Mucosa of rectum (tissue), 2 donors: ENCODE results near the gene RASAL2.
A peak's percentile ranks its signal among the peaks of the same experiment; 100 is the strongest.

Experiments used
- H3K27ac ChIP-seq, 2 donors: one replicate each; pipeline ENCODE4 v1.7.0; 2013; ENCODE audit warnings: inconsistent platforms in 2 of 2, low read depth in 2 of 2, low read length in 2 of 2
- H3K27me3 ChIP-seq, 2 donors: one replicate each; pipeline ENCODE4 v1.7.0; 2013; ENCODE audit warnings: low read length in 2 of 2; ENCODE audit not compliant: control insufficient read depth in 2 of 2, insufficient read depth in 2 of 2
- H3K36me3 ChIP-seq, 2 donors: one replicate each; pipeline ENCODE4 v1.7.0; 2013; ENCODE audit warnings: low read length in 2 of 2; ENCODE audit not compliant: control insufficient read depth in 2 of 2, insufficient read depth in 2 of 2
- H3K4me1 ChIP-seq, 2 donors: one replicate each; pipeline ENCODE4 v1.7.0; 2013; ENCODE audit warnings: low read length in 2 of 2, mild to moderate bottlenecking in 1 of 2; ENCODE audit not compliant: control insufficient read depth in 2 of 2, insufficient read depth in 2 of 2
- H3K4me3 ChIP-seq, 2 donors: one replicate each; pipeline ENCODE4 v1.7.0; 2013; ENCODE audit warnings: low read length in 2 of 2
- H3K9ac ChIP-seq, 2 donors: one replicate each; pipeline ENCODE4 v1.7.0; 2013; ENCODE audit warnings: low read length in 2 of 2, low read depth in 1 of 2, mild to moderate bottlenecking in 1 of 2
- H3K9me3 ChIP-seq, 2 donors: one replicate each; pipeline ENCODE4 v1.7.0; 2013; ENCODE audit warnings: low read length in 2 of 2; ENCODE audit not compliant: control insufficient read depth in 2 of 2
- donor health status: healthy.
- donor health status: Normal muscosa, but diverticular disease.

Gene RASAL2

DNA sequence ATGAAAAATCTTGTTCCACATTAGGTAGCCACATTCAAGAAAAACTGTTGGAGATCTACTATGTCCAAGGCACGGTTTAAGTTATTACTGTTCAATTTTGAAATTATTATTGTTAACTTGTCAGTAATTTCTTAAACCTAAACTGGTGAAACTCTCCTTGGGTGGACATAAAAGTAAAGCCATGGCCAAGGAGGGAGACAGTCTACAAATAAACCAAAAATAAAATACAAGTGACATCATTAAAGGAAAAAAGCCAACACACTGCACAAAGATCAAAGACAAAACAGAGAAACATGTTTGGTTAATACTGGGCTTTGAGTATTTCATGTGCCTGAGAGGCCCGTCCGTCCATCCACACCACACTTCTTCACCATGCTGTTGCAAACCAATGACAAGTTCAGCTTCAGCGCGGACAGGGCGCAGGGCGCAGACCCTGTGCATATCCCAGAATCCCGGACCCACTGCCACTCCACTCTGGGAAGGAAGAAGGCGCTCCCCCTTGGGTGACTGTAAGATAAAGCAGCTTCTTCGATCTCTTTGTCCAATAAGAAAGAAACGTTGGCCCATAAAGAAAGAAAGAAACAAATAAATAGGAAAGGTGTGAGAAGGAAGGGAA is 918 bp upstream of the RASAL2 start:
- Histone ChIP-seq H3K4me3 (peak overlapping the region; percentile 71 to 93), H3K27ac (peak overlapping the region; percentile 89 to 90), H3K4me1 (peaks cover 5 to 11% of the 10 kb centered on the region in 2 donors), H3K9ac (peak overlapping the region; percentile 43 to 54), H3K36me3 (no peaks in the 10 kb centered on the region), H3K9me3 (no peaks in the 10 kb centered on the region), H3K27me3 (no peaks in the 10 kb centered on the region)

GRCh38 chr1:178093494-178093950 is 382 bp upstream of the RASAL2 start:
- peaks cover 5 to 11% of the 10 kb centered on the region in 2 donors for H3K4me1 ChIP-seq
- H3K9ac ChIP-seq, result peak overlapping the region; percentile 43 to 68

GRCh38 chr1:178094739-178095645 is 1.1 kb downstream of the RASAL2 start:
- Histone ChIP-seq H3K4me1 (peaks cover 5 to 11% of the 10 kb centered on the region in 2 donors), H3K27me3 (no peaks in the 10 kb centered on the region)

More at GRCh38 chr1:178093494-178093950, 382 bp upstream of the RASAL2 start:
- Histone ChIP-seq H3K9me3 (no peaks in the 10 kb centered on the region), H3K27ac (peak overlapping the region; percentile 89 to 90), H3K4me3 (peak overlapping the region; percentile 71 to 93), H3K36me3 (no peaks in the 10 kb centered on the region), H3K27me3 (no peaks in the 10 kb centered on the region)

DNA sequence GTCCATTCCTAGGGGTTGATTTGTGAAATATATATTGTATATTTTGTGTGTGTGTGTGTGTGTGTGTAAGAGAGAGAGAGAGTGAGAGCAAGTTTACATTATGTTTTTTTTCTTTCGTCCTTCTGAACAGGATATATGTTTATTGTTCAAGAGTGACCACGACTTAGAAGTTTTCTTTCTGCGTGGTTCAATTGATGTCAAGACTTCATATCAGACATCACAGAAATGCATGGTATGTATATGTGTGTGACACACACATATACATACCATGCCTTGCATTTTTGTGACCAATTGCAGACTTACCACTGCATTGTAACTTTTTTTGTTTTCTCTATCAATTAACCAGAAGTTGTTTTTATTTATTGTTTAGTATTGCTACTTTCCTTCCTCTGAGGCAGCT is 2.5 kb downstream of the RASAL2 start:
- Histone ChIP-seq H3K4me1 (peaks cover 5 to 11% of the 10 kb centered on the region in 2 donors), H3K36me3 (no peaks in the 10 kb centered on the region), H3K27ac (no peak overlapping the region), H3K27me3 (no peaks in the 10 kb centered on the region), H3K9me3 (no peaks in the 10 kb centered on the region), H3K4me3 (peak overlapping the region in 1 of 2 donors; percentile 10), H3K9ac (no peak overlapping the region)

More at GRCh38 chr1:178094739-178095645, 1.1 kb downstream of the RASAL2 start:
- Histone ChIP-seq H3K27ac (peak overlapping the region; percentile 89 to 90), H3K4me3 (peak overlapping the region; percentile 71 to 93), H3K9ac (peak overlapping the region; percentile 66 to 68), H3K9me3 (no peaks in the 10 kb centered on the region), H3K36me3 (no peaks in the 10 kb centered on the region)

DNA sequence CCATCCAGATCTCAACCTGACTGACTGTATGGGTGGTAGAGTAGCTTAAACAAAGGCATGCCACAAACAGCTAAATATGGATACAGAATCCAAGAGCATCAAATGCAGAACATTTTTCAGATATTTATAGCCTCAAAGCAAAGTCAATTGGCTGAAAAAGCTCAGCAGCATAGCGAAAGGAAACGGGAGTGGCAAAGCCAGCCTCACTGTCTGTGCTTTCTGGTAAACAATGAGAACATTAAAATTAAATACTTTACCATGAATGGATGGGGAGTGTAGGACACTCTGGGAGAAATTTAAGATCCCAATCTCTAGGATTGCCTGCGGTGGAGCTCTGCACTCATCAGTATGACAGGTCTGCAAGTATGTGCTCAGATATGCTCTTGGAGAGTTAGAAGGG is 4.4 kb downstream of the RASAL2 start:
- no peaks in the 10 kb centered on the region for H3K27me3 ChIP-seq
- no peak overlapping the region for H3K4me3 ChIP-seq
- no peak overlapping the region for H3K27ac ChIP-seq
- H3K4me1 ChIP-seq, result peaks cover 5 to 11% of the 10 kb centered on the region in 2 donors
- no peaks in the 10 kb centered on the region for H3K9me3 ChIP-seq
- H3K9ac ChIP-seq, result no peak overlapping the region
- H3K36me3 ChIP-seq, result no peaks in the 10 kb centered on the region

DNA sequence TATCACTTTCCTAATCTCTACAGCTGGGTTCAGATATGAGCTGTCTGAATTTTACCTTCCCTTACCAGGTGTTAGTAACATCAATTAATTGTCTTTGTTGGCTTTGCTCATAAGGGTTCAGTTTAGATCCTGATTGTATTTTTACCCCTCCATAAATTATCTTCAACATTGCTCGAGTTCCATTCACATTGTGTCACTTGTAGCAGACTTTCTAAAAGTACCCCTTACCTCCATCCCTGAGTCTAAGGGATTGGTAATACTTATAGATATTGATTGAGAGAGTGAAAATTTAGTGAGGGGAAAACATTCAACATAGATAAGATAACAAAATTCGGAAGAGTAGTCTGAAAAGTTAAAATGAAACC is 7.3 kb downstream of the RASAL2 start:
- Histone ChIP-seq H3K27me3 (no peaks in the 10 kb centered on the region), H3K36me3 (no peaks in the 10 kb centered on the region), H3K4me1 (no peaks in the 10 kb centered on the region), H3K9ac (no peak overlapping the region), H3K27ac (no peak overlapping the region), H3K4me3 (no peak overlapping the region), H3K9me3 (no peaks in the 10 kb centered on the region)

- Histone ChIP-seq H3K4me1 (no peaks in the 10 kb centered on the region), H3K9ac (no peak overlapping the region), H3K27ac (no peak overlapping the region), H3K27me3 (no peaks in the 10 kb centered on the region), H3K9me3 (no peaks in the 10 kb centered on the region), H3K36me3 (no peaks in the 10 kb centered on the region), H3K4me3 (no peak overlapping the region)
These were observed 7.8 kb downstream of the RASAL2 start for GRCh38 chr1:178101654-178102053.

DNA sequence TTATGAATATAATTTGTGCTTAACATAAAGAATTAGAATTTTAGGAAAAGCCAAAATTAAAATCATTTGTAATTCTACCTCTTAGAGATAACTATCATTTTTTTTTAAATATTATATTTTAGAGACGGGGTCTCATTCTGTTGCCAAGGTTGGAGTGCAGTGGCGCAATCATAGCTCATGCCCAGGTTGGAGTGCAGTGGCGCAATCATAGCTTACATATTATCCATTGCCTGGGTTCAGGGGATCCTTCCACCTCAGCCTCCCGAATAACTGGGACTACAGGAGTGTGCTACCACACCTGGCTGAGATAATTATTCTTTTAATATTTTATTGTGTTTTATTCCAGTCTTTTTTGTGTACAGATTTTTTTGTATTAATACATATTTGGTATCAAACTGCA is 8.3 kb downstream of the RASAL2 start:
- Histone ChIP-seq H3K9me3 (no peaks in the 10 kb centered on the region), H3K27me3 (no peaks in the 10 kb centered on the region), H3K9ac (no peak overlapping the region), H3K4me1 (no peaks in the 10 kb centered on the region), H3K4me3 (no peak overlapping the region), H3K27ac (no peak overlapping the region), H3K36me3 (no peaks in the 10 kb centered on the region)

GRCh38 chr1:178107823-178108222 is 13.9 kb downstream of the RASAL2 start:
- H3K27ac ChIP-seq, result no peak overlapping the region
- H3K9ac ChIP-seq, result no peak overlapping the region
- H3K9me3 ChIP-seq, result no peaks in the 10 kb centered on the region
- H3K4me1 ChIP-seq, result no peaks in the 10 kb centered on the region
- no peak overlapping the region for H3K4me3 ChIP-seq
- no peaks in the 10 kb centered on the region for H3K27me3 ChIP-seq
- no peaks in the 10 kb centered on the region for H3K36me3 ChIP-seq
